ENCODE results near the gene UBE2O.

UBE2O gene

DNA sequence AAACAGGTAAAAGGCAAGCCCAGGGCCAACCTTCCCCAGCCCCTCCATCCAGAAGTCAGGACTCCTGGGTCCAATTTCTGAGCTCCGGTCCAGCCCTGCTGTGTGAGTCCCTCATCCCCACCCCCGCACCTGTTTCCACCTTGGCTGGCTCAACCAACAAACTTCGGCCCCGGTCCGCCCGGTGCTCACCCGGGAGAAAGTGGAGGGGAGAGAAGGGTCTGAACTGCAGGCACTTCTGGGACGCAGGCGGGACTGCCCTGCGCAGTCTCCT, 47.7 kb upstream of the UBE2O start:
- peaks cover 13% of the 10 kb centered on the region for H3K4me1 ChIP-seq (ENCODE audit: insufficient read depth, low read length)
- no peaks in the 10 kb centered on the region for H3K79me2 ChIP-seq (ENCODE audit: insufficient read depth, low read length)
- no peak overlapping the region for H3K4me3 ChIP-seq (ENCODE audit: low read depth in 1 of 2, low read length in 2 of 2)
- H2AFZ ChIP-seq (ENCODE audit: low read depth, low read length): no peak overlapping the region
- H3K9me3 ChIP-seq (ENCODE audit: insufficient read depth, low read length, severe bottlenecking): no peaks in the 10 kb centered on the region
- no peak for ATAC-seq (ENCODE audit: insufficient read depth, low read depth)
- H4K20me1 ChIP-seq (ENCODE audit: insufficient read depth, low read length): peaks cover 16% of the 10 kb centered on the region; the same call in 1 of the 2 replicates
- no peaks in the 10 kb centered on the region for H3K36me3 ChIP-seq (ENCODE audit: insufficient read depth, low read length)
- DNase-seq: no peak
- peaks cover 14% of the 10 kb centered on the region for H3K27me3 ChIP-seq (ENCODE audit: insufficient read depth, low read length, poor library complexity)
- no peak overlapping the region for H3K9ac ChIP-seq (ENCODE audit: low read depth, low read length)
- peak overlapping the region; percentile 70; the same call in 1 of the 2 replicates for H3K4me2 ChIP-seq (ENCODE audit: insufficient read depth, low read length)
- no peak for TF ChIP-seq EZH2 (IDR thresholded peaks at IDR 0.05; ENCODE audit: borderline replicate concordance, low read depth, low read length, severe bottlenecking)
- TF ChIP-seq CTCF (IDR thresholded peaks at IDR 0.05; ENCODE audit: borderline replicate concordance, extremely low read depth, low read length, poor library complexity, severe bottlenecking): no peak
- H3K27ac ChIP-seq (ENCODE audit: low read length): no peak overlapping the region

DNA sequence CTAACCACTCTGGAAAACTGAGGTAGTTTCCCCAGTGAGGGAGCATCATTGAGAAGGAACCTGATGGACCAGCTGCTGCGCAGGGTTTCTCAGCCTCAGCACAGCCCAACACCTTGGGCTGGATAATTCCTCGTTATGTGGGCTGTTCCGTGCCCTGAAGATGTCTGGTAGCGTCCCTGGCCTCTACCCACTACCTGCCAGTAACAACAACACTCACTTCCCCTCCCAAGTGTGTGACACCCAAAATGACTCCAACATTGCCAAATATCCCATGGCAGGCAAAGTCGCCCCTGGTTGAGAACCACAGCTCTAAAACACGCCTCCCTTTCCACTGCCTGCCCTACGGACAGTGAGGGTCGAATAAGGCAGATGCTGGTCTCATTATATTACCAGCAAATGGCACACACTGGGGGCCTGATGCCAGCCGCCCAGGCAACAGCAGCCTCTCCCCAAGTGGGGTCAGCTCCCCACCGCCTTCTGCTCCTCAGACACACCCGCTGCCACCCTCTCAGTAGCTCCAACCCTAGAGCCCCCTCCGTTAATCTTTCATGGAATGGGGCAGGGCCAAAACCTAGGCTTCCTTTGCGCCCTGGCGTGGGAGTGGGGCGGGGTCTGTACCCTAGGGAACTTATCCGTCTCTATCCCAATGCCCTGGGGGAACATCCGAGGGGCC, 47.3 kb upstream of the UBE2O start:
- H3K27ac ChIP-seq (ENCODE audit: low read length): no peak overlapping the region
- peaks cover 15% of the 10 kb centered on the region for H3K27me3 ChIP-seq (ENCODE audit: insufficient read depth, low read length, poor library complexity)
- no peak overlapping the region for H2AFZ ChIP-seq (ENCODE audit: low read depth, low read length)
- H3K36me3 ChIP-seq (ENCODE audit: insufficient read depth, low read length): no peaks in the 10 kb centered on the region
- DNase-seq: no peak
- no peaks in the 10 kb centered on the region for H3K9me3 ChIP-seq (ENCODE audit: insufficient read depth, low read length, severe bottlenecking)
- H3K4me1 ChIP-seq (ENCODE audit: insufficient read depth, low read length): peaks cover 13% of the 10 kb centered on the region
- peaks cover 16% of the 10 kb centered on the region; the same call in 1 of the 2 replicates for H4K20me1 ChIP-seq (ENCODE audit: insufficient read depth, low read length)
- no peaks in the 10 kb centered on the region for H3K79me2 ChIP-seq (ENCODE audit: insufficient read depth, low read length)
- H3K4me3 ChIP-seq (ENCODE audit: low read depth in 1 of 2, low read length in 2 of 2): no peak overlapping the region
- no peak overlapping the region for H3K4me2 ChIP-seq (ENCODE audit: insufficient read depth, low read length)
- no peak for ATAC-seq (ENCODE audit: insufficient read depth, low read depth)
- H3K9ac ChIP-seq (ENCODE audit: low read depth, low read length): no peak overlapping the region
- no peak for TF ChIP-seq CTCF (IDR thresholded peaks at IDR 0.05; ENCODE audit: borderline replicate concordance, extremely low read depth, low read length, poor library complexity, severe bottlenecking)
- TF ChIP-seq EZH2 (IDR thresholded peaks at IDR 0.05; ENCODE audit: borderline replicate concordance, low read depth, low read length, severe bottlenecking): no peak

DNA sequence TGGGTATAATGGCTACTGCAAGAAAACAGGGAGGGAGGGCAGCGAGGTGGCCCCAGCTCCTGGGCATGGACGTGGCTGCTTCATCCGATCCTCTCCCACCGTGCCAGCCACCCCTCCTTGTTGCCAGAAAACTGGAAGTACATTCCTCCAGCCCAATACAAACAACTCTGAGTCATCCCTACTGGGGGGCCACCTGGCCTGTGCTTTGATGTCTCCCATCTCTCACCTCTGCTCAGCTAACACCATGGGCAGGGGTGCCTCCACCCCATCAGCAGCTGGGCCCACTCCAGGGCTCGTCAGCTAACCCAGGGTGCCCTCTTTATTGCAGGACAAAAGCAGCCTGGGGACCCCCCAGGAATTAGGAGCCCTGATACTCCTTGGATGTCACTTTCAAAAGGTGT, 46.3 kb upstream of the UBE2O start:
- Histone ChIP-seq H3K27me3 (ENCODE audit: insufficient read depth, low read length, poor library complexity) (peaks cover 15% of the 10 kb centered on the region), H3K9me3 (ENCODE audit: insufficient read depth, low read length, severe bottlenecking) (no peaks in the 10 kb centered on the region), H2AFZ (ENCODE audit: low read depth, low read length) (no peak overlapping the region), H4K20me1 (ENCODE audit: insufficient read depth, low read length) (peaks cover 16% of the 10 kb centered on the region; the same call in 1 of the 2 replicates), H3K9ac (ENCODE audit: low read depth, low read length) (no peak overlapping the region), H3K27ac (ENCODE audit: low read length) (no peak overlapping the region), H3K36me3 (ENCODE audit: insufficient read depth, low read length) (no peaks in the 10 kb centered on the region), H3K4me1 (ENCODE audit: insufficient read depth, low read length) (peaks cover 13% of the 10 kb centered on the region), H3K79me2 (ENCODE audit: insufficient read depth, low read length) (no peaks in the 10 kb centered on the region), H3K4me2 (ENCODE audit: insufficient read depth, low read length) (no peak overlapping the region), H3K4me3 (ENCODE audit: low read depth in 1 of 2, low read length in 2 of 2) (no peak overlapping the region)
- ATAC-seq (ENCODE audit: insufficient read depth, low read depth) (no peak), DNase-seq (no peak)
- no peak for TF ChIP-seq EZH2 (IDR thresholded peaks at IDR 0.05; ENCODE audit: borderline replicate concordance, low read depth, low read length, severe bottlenecking)
- TF ChIP-seq CTCF (IDR thresholded peaks at IDR 0.05; ENCODE audit: borderline replicate concordance, extremely low read depth, low read length, poor library complexity, severe bottlenecking): no peak
